ENCODE results near the gene MAP3K2. TPM values are rescaled to one million over a fixed set of nuclear protein-coding genes. Genes with fewer than 3 reads are reported as not detected.

MAP3K2 gene
- total RNA-seq, 6 experiments from 2014 or later = 38.5 to 44.2 (median 40.1) TPM

- H3K36me3 Mint-ChIP-seq (ENCODE audit: low read depth) = no peaks in the 10 kb centered on the region
- H3K4me3 Mint-ChIP-seq = no peak overlapping the region
- TF ChIP-seq CTCF (IDR thresholded peaks at IDR 0.05) = no peak
- no peak for DNase-seq
- H3K9me3 Mint-ChIP-seq = no peaks in the 10 kb centered on the region
- H3K27me3 Mint-ChIP-seq (ENCODE audit: insufficient read depth) = no peaks in the 10 kb centered on the region; the same call in 1 of the 2 replicates
- peaks cover 64% of the 10 kb centered on the region for H3K4me1 Mint-ChIP-seq (ENCODE audit: low read depth)
- no peak overlapping the region for H3K27ac Mint-ChIP-seq
These were observed 27.5 kb downstream of the MAP3K2 start for GRCh38 chr2:127360242-127360641.

- Mint-ChIP-seq H3K27ac (no peak overlapping the region), H3K36me3 (ENCODE audit: low read depth) (no peaks in the 10 kb centered on the region), H3K4me1 (ENCODE audit: low read depth) (peaks cover 63% of the 10 kb centered on the region), H3K4me3 (no peak overlapping the region), H3K9me3 (no peaks in the 10 kb centered on the region), H3K27me3 (ENCODE audit: insufficient read depth) (no peaks in the 10 kb centered on the region; the same call in 1 of the 2 replicates)
- TF ChIP-seq CTCF (IDR thresholded peaks at IDR 0.05) = no peak
- no peak for DNase-seq
These were observed 28.3 kb downstream of the MAP3K2 start for GRCh38 chr2:127359520-127359919.

GRCh38 chr2:127358971-127359370 is 28.8 kb downstream of the MAP3K2 start:
- H3K36me3 Mint-ChIP-seq (ENCODE audit: low read depth) = no peaks in the 10 kb centered on the region
- no peaks in the 10 kb centered on the region for H3K9me3 Mint-ChIP-seq
- no peak for TF ChIP-seq CTCF (IDR thresholded peaks at IDR 0.05)
- DNase-seq = no peak
- H3K27ac Mint-ChIP-seq = no peak overlapping the region
- H3K4me1 Mint-ChIP-seq (ENCODE audit: low read depth) = peaks cover 62% of the 10 kb centered on the region
- H3K27me3 Mint-ChIP-seq (ENCODE audit: insufficient read depth) = no peaks in the 10 kb centered on the region; the same call in 1 of the 2 replicates
- no peak overlapping the region for H3K4me3 Mint-ChIP-seq

GRCh38 chr2:127358044-127358443 is 29.7 kb downstream of the MAP3K2 start:
- Mint-ChIP-seq H3K27ac (no peak overlapping the region), H3K4me1 (ENCODE audit: low read depth) (peaks cover 53% of the 10 kb centered on the region), H3K4me3 (no peak overlapping the region), H3K36me3 (ENCODE audit: low read depth) (no peaks in the 10 kb centered on the region), H3K9me3 (no peaks in the 10 kb centered on the region), H3K27me3 (ENCODE audit: insufficient read depth) (no peaks in the 10 kb centered on the region; the same call in 1 of the 2 replicates)
- DNase-seq = no peak
- no peak for TF ChIP-seq CTCF (IDR thresholded peaks at IDR 0.05)

- Mint-ChIP-seq H3K4me1 (ENCODE audit: low read depth) (peaks cover 49% of the 10 kb centered on the region), H3K9me3 (no peaks in the 10 kb centered on the region), H3K4me3 (no peak overlapping the region), H3K27me3 (ENCODE audit: insufficient read depth) (no peaks in the 10 kb centered on the region; the same call in 1 of the 2 replicates), H3K27ac (no peak overlapping the region), H3K36me3 (ENCODE audit: low read depth) (no peaks in the 10 kb centered on the region)
- DNase-seq = no peak
- no peak for TF ChIP-seq CTCF (IDR thresholded peaks at IDR 0.05)
These were observed 30.2 kb downstream of the MAP3K2 start for GRCh38 chr2:127357591-127357990.

- H3K9me3 Mint-ChIP-seq = no peaks in the 10 kb centered on the region
- TF ChIP-seq CTCF (IDR thresholded peaks at IDR 0.05) = no peak
- H3K27ac Mint-ChIP-seq = no peak overlapping the region
- no peaks in the 10 kb centered on the region; the same call in 1 of the 2 replicates for H3K27me3 Mint-ChIP-seq (ENCODE audit: insufficient read depth)
- no peaks in the 10 kb centered on the region for H3K36me3 Mint-ChIP-seq (ENCODE audit: low read depth)
- DNase-seq = no peak
- H3K4me3 Mint-ChIP-seq = no peak overlapping the region
- H3K4me1 Mint-ChIP-seq (ENCODE audit: low read depth) = peaks cover 38% of the 10 kb centered on the region
These were observed 31.2 kb downstream of the MAP3K2 start for GRCh38 chr2:127356531-127356930.
